NCI-H2107 treated with DMSO at 0.1 percent for 48 hours (cell line): ENCODE results near the gene CFAP161.

ENCODE experiments used
- DNase-seq: peaks from one replicate; lab custom pipeline; 2025; ENCODE audit not compliant: unreplicated experiment; lab: John Stamatoyannopoulos, UW

Gene CFAP161, protein sequence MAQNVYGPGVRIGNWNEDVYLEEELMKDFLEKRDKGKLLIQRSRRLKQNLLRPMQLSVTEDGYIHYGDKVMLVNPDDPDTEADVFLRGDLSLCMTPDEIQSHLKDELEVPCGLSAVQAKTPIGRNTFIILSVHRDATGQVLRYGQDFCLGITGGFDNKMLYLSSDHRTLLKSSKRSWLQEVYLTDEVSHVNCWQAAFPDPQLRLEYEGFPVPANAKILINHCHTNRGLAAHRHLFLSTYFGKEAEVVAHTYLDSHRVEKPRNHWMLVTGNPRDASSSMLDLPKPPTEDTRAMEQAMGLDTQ

DNA sequence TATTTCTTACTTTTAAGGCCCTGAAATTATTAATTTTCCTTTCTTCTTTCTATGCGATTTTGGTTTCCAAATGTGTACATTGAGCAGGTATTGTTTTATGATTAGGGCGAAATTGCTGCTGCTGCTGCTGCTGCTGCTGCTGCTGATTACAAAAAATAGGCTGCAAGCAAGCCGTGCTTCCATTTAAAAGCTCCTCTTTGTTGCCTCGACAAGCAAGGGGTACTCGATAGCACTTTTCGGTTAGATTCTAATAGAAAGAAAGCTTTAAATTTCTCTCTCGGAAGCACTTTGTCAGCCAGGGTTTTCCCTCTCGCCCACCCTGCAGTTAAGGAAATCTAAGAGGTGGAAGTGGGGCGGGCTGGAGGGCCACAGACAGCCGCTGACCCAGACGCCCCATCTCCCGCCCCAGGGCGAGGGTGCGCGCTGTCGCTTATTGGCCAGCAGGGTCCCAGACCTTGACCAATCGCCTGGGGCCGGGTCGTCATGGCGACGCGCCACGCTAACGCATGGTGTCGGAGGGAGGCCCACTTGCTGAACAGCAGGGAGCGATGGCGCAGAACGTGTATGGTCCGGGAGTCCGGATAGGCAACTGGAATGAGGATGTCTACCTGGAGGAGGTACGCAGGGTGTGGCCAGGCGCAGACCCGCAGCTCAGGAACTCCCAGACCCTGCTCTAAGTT, at the start of gene CFAP161:
TSS of gene CFAP161 (plus strand) at position 489 of the 680 bp plus-strand sequence. CDS start at position 549, 60 bp downstream.
- peak; percentile 14 for DNase-seq

GRCh38 chr15:81084716-81085115, 49.4 kb upstream of the CFAP161 start:
- DNase-seq = no peak

GRCh38 chr15:81085213-81085612, 48.9 kb upstream of the CFAP161 start:
- no peak for DNase-seq

DNA sequence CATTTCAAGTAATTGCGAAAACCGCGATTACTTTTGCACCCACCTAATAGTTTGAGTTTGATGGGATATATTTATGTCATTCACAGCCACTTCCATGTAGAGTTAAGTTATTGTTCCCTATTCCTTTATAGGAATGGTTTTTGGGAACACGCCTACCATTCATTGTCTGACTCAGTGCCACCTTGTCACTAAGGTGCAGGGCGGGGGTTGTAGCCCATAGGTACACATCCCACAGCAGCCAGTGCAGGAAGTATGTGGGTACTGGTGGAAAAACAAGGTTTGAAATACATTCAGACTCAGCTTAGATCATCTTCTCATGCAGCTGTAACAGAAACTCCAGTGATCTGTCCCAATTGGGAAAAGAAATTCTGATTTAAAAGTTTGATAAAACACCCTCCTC, 48.2 kb upstream of the CFAP161 start:
- DNase-seq = no peak

DNA sequence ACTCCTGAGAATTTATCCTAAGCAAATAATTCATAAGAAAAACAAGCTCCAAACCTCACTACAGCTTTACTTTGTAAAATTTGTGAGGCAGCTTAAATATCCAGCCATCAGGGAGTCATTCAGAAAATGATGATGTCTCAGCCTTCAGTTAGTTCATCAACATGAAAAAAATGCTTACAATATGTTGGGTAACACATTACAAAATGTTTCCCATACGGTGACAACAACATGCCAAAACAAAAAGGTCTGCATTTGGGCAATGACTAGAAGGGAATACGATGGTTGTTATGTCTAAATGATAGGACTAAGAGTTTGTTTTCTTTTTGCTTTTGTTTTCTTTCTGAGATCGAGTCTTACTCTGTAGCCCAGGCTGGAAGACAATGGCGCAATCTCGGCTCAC, 47.0 kb upstream of the CFAP161 start:
- no peak for DNase-seq

GRCh38 chr15:81087694-81088093, 46.4 kb upstream of the CFAP161 start:
- DNase-seq = no peak

DNA sequence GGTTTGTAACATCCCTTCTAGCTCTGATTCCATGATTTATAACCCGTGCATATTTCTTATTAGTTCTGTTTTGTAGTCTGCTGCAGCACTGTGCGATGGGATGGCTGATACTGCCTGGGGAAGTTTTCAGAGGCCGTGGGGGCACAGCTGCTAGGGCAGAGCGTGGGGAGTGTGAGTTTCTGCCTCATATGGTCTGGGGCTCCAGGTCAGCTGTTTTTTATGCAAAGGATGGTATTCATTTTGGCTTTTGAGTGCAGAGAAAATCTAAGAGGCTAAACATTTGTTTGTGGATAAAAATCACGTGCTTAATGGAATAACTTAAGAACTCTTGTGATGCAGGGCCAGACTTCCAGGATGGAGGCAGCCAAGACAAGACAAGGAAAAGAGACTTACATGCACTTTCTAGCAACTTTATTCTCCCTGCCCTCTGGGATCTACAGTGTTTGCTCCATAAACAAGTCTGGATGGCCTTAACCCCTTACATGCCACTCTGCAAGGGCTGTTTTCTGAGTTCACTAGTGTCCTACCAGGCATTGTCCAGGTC, 45.5 kb upstream of the CFAP161 start:
- DNase-seq = no peak

DNA sequence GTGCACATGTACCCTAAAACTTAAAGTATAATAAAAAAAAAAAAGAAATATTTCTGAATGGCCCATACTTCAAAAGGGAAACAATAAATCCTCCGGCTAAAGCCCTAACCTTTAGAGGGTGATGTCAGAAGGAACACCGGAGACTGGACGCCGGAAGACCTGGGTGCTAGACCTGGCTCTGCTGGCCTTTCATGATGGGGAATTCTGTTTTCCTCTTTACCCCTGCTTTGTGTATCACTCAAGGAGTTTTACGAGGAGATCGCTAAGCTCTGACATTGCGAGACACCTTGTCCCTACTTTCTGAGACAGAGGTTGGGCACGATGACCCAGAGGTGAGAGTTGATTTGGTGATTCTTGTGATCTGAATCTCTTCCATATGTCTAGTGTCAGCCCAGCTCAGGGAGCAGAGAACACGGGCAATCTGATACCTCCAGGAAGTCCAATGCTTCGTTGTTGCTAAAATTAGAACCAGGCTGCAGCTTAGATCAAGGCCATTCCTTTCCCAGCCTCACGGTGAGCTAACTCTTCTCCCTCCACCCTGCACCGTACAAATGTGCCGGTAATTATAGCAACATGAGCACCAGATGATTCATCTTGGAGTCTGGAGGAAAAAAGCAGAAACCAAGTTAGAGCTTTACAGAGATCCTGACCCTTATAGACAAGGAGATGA, 42.0 kb upstream of the CFAP161 start:
- DNase-seq = peak; percentile 38

DNA sequence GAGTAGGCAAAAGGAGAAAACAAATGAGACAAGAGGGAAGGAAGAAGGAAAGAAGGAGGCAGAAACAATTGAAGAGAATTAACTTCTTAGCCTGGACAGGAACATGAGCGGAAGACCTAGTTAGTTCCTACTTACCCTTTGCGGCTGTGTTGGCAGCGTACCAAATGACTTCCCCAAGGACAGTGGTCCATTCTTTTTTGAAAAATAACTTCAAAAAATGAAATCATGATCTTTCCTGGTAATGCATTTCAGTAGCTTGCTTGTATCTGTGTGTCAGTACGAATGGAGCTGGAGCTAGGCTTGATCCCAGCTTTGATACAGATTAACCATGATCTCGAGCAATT, 41.5 kb upstream of the CFAP161 start:
- DNase-seq = no peak

DNA sequence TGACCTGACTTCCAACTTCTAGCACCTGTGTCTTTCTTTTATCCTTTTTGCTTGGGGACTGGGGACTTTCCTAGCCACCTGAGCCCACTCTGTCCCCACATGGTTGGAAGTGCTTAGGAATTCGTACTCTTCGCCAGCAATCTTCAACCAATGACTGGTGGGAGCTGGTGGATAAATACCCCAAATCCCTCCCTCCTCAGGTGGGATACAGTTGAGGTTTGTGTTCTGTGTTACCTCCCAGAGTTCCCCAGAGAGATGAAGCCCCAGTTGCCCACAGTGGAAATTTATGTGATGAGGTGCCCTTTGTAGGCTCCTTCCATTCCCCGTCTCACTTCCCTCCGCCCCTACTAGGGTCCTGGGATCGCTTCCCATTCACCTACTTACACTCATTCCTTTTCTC, 40.1 kb upstream of the CFAP161 start:
- no peak for DNase-seq

DNA sequence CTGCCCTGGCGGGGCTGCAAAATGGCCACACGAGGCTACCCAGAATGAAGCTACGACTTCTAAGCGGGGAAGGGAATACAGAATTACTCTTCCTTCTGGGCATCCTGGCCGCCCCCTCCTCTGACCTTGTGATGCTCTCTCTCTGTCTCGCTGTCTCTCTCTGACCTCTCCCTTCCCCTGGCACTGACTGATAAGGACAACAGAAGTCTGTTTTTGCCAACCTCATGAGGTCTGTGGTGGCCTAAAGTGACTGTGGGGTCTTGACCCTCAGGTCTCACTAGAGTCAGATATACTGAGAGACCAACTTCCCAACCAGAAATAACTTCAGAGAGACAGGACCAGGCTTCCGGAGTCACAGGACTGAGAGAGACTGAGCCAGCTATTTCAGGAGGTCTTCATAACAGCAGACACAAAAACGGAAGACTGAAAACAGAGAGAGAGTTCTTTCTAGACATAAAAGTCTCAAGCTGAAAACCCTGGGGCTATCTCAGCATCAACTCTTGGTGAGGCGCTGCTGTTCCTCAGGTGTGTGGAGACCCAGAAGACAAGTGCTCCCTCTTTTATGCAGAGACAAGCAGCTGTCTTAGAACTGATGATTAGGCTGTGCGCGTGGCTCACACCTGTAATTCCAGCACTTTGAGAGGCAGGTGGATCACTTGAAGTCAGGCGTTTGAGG, 38.2 kb upstream of the CFAP161 start:
- no peak for DNase-seq

DNA sequence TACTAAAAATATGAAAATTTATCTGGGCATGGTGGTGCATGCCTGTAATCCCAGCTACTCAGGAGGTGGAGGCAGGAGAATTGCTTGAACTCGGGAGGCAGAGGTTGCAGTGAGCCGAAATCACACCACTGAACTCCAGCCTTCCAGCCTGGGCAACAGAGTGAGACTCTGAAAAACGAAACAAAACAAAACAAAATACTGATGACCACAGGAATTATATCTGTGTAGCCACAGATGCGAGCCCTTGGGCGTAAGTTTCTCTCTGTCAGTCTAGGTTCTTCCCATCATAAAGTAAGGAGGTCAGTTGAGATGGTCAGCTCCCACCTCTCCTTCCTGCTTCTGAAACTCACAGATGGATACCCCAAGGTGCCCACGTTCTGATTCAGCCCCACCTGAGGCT, 37.7 kb upstream of the CFAP161 start:
- no peak for DNase-seq

DNA sequence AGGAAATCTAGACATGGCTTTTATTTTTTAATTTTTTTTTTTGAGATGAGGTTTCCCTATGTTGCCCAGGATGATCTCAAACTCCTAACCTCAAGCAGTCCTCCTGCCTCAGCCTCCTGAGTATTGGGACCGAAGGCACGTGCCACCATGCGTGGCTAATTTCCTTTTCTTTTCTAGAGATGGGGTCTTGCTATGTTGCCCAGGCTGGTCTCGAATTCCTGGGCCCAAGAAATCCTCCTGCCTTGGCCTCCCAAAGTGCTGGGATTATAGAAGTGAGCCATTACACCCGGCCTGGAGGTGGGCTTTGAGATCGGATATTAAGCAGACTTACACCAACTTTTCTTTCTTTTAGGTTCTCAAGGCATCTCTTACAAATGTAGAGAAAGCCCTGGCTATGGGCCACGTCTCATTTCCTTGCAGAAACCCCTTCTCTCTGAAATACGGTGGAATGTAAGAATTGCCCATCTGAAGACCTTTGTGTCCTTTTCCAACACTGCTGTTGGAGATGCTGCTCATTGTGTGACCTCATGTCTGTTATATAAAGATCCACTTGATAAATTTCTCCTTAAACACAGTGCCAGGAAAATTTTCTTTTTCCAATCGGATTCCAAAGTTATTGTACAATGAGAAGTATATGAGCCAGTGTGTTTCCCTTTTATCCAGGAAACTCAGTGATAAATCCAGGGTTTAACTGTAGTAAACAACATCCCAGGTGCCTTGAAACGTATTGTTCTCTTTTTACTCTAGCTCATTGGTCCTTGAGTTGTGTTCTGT, 36.8 kb upstream of the CFAP161 start:
- DNase-seq = no peak

GRCh38 chr15:81097890-81098280, 36.2 kb upstream of the CFAP161 start:
- no peak for DNase-seq

- DNase-seq = no peak
These were observed 35.7 kb upstream of the CFAP161 start for GRCh38 chr15:81098349-81098748.

DNA sequence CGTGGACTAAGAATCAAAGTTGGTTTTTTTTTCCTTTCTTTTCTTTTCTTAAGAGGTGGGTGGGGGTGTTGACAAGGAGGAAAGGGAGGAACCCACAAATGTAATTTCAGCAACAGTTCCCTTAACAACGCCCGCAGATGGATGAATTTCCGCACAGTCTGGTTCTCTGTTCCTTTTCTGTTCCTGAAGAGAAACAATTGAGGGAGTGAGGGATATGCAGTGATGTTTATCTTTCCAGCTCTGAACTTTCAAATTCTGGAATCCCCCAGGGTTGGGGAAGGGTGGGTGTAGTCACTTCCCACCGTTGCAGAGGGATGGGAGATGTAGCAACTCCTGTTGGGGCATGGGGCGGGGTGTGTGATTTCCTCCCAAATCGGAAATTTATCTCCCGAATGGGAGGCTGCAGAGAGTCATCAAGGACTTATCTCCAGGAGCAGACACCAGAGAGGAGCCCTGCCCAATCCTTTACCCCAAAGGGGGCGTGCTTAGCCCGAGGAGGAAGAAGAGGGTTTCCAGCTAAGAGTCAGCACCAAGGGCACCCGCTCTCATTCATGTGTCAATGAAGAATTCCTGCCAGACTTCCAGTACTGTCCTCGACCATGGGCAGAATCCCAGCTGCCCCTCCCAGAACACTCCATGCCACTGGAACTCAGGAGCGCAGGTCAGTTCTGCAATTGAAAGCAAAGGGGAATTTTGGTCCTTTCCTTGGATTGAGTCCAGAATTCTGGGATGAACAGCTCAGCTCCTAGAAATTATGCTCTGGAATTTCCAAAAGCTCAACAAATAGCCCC, 35.0 kb upstream of the CFAP161 start:
- DNase-seq = no peak

DNA sequence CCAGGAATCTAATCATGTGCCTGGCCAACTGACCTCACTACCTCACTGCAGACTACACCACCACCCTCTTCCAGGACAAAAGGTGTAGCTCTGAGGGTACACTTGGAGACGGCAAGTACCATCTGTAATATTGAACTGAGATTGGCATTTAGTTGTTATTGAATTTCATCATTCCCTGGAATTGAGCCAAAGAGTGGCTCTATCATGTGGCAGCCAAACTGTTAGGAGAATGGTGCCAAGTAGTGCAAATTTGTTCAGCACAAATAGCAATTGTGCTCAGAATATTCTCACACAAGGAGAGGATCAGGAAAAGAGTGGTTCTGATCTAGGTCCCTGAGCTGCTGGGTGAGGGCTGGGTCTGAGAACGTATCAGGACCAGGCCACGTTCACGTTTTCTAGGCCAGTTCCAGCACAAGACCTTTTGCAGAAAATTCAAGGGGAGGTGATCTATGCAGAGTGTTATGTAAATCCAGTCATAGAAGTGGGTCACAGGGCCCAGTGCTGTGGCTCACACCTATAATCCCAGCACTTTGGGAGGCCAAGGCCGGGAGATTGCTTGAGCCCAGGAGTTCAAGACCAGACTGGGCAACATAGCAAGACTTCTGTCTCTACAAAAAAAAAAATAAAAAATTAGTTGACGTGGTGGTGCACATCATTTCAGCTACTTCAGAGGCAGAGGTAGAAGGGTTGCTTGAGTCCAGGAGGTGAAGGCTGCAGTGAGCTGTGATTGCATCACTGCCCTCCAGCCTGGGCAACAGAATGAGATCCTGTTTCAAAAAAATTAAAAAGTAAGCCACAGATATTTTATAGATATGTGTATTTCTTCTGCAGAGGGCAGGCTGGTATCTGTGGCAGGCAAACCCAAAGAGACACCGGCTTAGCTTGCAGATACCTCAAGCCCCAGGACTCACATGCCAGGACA, 31.9 kb upstream of the CFAP161 start:
- DNase-seq = no peak

DNA sequence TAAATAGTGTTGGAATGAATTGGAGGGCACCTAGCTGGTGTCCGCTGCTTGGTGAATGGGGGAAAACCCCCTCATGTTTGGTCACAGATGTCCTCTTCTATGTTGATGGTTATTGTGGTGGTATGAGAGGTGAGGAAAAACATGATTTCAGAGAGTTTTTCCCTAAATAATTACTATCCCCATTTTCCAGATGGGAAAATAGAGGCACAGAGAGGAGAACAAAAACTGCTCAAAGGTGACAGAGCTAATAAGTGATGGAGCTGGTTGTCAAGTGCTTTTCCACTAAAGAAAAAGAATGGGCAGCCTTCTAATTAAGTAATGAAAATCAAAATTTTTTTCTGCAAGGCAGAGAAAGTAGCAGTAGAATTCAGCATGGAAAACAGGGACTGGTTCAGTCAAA, 30.2 kb upstream of the CFAP161 start:
- DNase-seq = no peak

DNA sequence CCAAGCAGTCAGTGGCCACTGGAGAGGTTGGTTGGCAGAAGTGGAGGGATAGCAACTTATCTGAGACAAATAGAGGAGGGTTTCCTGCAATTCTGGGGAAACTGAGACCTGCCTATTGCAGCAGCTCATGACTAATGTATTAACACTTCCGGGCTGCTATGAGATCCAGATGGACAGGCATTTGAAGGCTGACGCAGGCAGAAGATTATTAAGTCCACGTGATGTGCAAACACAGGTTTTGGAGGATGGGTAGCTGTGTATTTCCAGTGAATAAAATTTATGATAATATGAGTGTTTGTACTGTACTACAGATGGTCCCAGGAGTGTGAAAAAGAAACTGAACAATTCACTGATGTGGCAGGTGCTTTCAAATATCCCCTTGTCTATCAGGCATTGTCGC, 28.5 kb upstream of the CFAP161 start:
- no peak for DNase-seq
